Putamen (tissue), 1 donor: ENCODE measurements around the gene ARHGEF26.

Experiments
- DNase-seq: peaks from one replicate; pipeline ENCODE4 v3.0.0-alpha.2; 2016; ENCODE audit warnings: low spot score

Gene ARHGEF26

GRCh38 chr3:154152741-154153140 is 31.6 kb downstream of the ARHGEF26 start:
- DNase-seq: no peak

DNA sequence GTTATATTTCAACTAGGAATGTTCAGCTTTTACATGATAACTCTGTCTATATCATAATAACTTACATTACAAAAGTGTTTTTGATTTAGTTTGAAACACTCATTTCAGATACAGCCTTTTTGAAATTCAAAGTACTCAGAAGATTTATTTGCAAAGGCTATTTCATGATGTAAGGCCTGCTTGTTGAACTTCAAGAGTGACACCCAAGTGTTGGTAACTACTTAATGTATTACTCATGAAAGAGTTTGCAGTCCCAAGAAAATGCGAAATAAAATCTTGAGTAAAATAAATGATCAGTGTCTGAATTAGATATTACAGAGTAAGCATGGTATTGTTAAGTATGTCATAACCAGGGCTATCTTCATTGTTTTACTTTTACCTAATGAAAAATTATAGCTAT is 35.3 kb downstream of the ARHGEF26 start:
- no peak for DNase-seq

DNA sequence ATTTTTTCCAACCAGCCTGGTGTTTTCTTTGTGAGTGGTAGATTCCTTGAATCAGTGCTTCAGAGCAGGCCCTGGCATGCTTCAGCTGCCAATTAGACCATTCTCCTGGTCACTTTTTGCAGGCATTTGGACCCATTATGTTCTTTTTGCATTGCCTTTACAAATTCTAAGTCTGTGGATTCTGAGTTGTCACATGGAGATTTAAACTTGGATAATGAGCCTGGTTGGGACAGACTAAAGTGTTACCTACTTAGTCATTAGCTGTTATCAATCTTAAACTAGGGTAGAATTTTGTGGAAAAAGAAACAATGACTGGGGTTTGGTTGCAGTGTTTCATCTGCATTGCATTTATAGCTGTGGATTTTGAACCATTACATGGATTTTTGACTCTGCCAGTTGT is 40.6 kb downstream of the ARHGEF26 start:
- no peak for DNase-seq

DNA sequence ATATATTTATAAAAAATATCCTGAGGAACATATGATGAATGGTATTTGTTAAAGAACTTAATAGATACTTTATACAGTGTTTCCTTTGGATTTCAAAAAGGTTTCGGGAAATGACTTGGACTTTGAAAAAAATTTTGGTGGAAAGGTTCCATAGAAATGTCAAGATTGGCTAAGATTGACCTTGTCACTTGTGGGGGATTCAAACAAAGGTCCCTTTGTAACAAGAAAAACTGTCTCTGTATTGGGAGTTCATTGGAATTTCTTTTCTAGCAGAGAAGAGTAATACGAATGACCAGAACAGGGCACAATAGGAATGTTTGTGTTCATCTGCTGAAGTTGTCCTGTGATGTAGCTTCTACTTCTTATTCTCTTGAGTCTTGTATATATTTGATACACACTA is 43.2 kb downstream of the ARHGEF26 start:
- DNase-seq: no peak

GRCh38 chr3:154168998-154169795 is 48.0 kb downstream of the ARHGEF26 start:
- no peak for DNase-seq

DNA sequence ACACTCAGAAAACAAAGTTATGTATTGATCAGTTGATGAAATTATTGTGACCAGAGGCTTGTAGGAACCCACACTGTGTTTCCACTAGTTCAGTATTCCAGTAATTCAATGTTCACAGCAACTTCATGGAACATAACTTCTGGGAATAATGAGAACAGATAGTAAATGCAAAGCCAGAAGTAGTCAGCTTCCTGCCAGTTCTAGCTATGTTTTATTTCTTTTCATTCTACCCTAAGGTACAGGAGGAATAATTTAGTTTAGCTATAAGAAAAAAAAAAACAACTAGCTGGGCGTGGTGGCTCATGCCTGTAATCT is 48.6 kb downstream of the ARHGEF26 start:
- DNase-seq: no peak

- no peak for DNase-seq
Measured at GRCh38 chr3:154170300-154170699, 49.1 kb downstream of the ARHGEF26 start.

DNA sequence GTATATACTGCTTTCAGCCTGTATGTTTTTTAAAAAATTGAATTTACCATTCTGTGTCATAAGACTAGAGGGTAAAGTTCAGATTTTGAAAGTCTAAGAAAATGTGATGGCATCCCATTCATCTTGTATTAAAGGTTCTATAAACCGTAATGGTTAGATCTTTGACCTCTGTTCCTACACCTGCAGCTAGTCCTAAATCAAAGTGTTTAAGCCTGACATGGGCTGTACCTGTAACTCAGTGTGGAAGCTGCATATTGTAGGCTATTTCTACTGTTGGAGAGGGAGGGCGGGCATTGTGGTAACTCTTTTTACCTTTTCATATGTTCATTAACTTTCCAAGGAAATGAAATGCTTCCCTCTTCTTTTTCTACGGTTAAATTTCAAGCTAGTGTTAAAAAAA is 53.9 kb downstream of the ARHGEF26 start:
- no peak for DNase-seq

DNA sequence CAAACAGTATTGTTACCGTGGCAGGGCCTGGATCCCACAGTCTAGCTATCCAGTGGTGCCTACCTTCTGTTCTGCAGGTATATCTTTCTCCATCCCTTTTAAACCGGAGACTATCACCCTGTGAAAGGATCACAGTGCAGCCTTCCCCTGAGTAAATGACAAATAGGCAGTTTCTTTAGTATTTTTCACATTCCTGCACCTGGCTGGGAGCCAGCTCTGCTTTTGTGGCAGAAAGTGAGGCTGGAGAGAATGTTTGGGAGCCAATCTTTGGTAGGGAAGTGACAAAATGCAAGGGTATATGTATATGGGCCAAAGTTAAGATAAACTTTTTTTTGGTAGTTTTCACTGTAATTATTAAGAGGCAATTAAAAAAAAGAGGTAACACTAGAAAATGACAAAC is 54.8 kb downstream of the ARHGEF26 start:
- DNase-seq: no peak

DNA sequence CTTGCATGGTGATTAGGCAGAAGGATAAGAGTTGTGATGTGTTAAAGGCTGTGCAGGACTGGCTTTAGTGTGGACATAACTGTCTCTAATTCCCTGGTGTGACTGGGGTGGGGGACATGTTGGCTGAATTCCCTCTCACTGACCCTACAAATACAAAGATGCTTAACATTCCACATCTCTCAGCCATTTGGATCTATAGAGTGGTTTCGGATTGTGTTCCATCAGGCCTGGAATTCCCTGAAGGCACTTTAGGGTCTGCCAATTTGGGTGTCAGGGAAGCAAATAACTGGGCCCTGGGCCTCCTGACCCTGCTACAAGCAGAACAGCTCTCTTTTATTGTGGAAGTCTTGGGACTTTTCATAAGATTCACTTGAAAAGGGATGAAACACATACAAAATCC is 56.2 kb downstream of the ARHGEF26 start:
- no peak for DNase-seq

GRCh38 chr3:154178172-154178571 is 57.0 kb downstream of the ARHGEF26 start:
- no peak for DNase-seq

DNA sequence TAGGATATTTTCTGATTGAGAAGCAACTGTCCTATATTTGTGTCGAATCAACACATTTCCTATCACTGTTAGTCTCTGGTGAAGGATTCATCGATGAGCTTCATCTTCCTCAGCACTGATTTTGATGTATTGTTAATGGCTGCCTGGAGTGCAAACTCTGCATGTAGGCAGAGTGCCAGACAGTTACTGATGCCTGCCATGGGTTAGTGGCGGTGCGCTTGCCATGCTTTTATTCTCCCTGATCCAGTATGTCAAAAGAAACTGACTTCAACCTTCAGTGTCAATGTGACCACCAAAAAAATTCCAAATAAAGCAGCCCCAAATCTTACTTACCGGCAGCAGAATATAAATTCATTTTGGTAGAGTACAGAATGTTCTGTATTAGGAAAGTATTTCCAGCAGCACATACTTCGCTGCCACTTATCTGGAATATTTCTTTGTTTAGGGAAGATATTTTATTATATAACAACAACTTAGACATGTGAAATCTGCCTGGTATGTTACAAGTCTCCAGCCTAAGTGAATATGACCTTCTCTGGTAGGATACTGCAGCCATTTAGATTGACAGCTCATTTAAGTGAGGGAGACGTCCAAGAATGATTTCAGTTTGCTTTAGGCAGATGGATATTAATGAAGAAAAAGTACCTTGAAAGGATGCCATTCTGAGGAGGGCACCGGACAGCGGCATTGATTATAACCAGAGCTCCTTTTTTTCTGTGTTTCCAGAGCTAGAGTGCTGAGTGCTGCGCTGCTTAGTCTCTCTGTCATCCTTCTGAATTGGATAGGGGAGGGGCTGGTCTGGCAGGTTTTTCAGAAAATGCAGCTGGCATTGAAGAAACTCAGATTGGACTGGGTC is 59.9 kb downstream of the ARHGEF26 start:
- no peak for DNase-seq

DNA sequence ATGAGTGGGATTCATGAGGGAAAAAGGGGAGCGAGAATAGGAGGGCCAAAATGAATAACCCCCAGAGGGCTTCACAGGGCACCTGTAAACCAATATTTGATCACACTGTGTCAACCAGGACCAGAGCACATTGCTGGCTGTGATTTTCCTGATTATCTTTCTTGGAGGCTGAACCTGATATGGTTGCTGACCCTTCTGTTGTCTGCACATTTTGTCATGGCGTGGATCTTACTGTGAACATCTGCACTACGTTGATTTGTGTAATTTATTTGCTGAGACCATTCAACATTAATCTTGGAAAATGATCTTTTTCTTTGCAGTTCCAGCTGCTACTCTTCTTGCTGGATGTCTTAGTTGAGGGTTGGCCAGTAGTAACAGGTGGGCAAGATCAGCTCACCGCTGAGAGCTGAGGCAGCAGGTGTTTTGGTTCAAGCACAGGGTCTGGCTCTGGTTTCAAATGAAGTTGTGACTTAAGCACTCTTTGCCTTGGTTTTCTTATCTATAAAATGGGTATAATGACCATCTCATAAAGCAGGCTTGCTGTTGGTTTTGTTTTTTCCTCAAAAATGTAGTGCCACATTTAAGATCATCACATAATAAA is 61.2 kb downstream of the ARHGEF26 start:
- no peak for DNase-seq

- no peak for DNase-seq
Measured at GRCh38 chr3:154182975-154183374, 61.8 kb downstream of the ARHGEF26 start.

GRCh38 chr3:154184582-154184981 is 63.4 kb downstream of the ARHGEF26 start:
- DNase-seq: no peak

DNA sequence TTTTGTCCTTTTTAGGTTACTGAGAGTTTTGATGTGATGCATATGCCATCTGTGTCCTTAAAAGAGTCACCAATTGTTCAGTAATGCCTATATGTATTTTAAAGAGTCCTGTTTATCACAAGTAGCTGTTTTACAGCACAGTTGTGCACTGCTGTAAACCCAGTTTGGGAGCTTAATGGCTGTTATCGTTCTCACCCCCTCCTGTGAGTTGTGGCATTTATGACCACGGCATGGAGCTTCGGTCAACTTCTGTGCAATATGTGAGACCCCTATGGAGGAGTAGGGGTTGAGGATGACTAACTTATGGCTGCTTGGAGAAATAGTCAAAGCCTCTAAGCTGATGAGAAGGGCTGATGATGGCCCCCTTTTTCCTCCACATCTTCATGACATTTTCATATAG is 67.2 kb downstream of the ARHGEF26 start:
- no peak for DNase-seq

- no peak for DNase-seq
Measured at GRCh38 chr3:154188846-154189245, 67.7 kb downstream of the ARHGEF26 start.

DNA sequence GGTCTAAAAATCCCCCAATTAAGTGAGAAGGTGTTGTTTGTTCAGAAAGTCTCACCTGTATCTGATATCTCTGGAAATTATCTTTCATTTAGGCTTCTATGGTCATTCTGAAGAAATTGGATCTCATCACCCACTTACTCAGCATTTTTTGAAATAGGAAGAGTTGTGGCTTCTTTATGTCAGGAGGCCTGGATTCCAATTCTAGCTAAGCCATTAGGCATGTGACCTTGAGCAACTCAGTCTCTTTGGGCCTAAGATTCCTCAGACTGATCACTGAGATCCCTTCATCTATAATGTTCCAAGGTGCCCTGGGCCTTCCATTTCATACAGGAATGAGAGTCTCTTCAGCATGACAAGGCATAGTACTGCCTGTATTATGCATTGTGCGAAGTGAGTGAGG is 70.3 kb downstream of the ARHGEF26 start:
- DNase-seq: no peak

DNA sequence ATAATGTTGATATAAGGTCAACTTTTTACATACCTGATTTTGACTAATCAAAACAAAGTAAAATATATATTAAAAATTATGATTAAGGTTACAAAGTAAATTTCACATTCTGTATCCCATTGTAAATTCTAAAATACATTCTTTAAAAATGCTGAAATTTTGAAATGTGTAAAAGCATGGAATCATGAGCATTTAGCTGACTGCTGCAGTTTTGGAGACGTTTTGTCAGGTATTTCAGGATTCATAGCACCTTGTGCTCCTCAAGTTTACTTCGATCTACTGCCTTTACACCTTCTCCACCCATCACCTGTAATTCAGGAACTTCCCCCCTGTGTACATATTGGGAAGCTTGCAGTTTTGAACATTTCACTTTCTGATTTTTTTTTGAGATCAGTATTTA is 71.0 kb downstream of the ARHGEF26 start:
- no peak for DNase-seq

DNA sequence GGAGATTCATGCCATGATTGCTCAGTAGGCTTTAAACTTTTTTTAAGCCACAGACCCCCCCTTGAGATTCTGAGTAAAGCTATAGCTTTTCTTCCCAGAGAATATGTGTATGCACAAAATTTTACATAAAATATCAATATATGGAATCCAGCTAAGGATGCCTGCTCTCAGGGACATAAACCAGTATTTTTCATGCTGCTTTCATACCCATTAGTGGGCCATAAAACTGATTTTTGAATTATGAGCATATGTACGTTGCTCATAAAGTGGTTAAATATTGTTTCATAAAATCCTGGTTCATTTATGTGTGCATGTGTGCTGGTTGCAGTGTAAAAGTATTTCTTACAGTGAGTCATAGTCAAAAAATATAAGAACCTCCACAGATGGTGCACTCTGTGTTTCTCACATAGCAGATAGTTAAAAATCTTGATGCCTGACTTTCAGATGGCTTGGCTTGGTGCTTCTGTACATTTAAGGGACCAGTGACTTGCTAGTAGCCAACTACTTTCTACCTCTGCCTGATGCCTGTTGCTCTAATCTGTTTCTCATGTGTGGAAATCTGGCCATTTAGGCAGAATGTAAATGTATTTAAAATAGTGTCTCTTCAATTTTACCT is 71.9 kb downstream of the ARHGEF26 start:
- no peak for DNase-seq

DNA sequence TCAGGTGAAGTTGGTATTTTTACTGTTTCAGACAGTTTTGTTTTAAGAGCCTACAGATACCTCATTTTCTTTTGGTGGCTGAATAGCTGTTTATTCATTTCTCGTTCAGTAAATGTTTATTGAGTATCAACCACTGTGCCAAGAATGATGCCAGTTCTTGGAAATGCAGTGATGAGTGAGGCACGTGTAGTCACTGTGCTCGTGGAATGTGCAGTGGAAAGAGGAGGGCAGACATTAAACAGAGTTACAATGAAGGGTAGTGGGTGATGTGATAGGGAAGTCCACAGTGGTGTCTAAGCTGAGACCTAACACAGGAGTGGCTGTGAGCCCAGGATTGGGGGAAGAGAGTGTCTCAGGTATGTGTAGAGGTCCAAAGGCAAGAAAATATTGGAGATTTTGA is 73.7 kb downstream of the ARHGEF26 start:
- DNase-seq: no peak

DNA sequence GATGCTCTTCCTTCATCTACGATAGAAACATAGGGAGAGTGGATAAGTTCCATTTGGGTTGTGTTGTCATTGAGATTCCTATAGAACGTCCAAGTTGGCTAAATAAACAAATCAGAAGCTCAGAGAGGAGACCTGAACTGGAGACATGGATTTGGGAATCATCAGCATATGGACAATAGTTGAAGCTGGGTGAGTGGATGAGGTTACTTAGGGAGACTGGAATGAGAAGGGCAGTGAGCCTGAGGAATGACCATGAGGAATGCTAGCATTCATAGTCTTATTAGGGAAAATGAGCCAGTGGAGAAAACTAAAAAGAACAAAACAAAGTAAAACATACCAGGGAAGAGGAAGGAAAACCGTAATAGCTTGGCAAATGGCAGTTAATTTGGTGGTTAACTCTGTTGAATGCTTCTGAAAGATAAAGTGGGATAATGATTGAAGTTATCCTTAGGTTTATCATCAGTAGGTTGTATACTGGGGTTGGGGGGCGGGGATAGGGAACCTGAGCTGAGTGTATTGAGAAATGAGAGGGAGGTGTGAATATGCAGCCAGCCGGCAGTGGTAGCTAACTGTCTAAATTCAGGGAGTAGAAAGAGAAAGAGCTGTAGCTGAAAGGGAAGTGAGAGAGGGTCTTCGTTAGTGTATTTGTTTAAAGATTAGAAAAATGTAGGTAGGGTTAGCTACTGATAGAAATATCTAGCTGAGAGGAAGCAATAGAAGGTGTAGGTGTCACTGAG is 74.6 kb downstream of the ARHGEF26 start:
- no peak for DNase-seq
